ENCODE results near the gene ANK3. TPM values are rescaled to one million over a fixed set of nuclear protein-coding genes. Genes with fewer than 3 reads are reported as not detected.

The ANK3 gene
- total RNA-seq, 1 experiment from 2014 or later: 15.3 TPM

DNA sequence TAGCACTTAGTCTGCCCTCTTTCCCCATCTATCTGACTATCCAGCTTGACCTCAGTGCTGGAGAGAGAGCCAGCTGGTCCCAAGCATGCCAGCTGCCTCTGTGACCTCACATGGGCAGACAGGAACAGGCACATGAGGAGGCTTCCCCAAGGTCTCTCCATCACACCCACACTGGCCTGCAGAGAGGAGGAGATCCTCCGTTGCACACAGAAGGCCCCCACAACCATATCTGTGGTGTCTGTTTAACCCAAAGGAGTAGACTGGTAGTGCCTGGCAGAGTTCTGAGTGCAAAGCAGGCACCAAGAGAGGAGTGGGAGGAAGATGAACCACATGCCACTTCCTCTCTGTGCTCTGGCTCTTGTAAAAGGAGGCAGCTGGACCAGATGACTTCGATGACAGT lies 4.8 kb upstream of the ANK3 start:
- Histone ChIP-seq H3K4me2 (ENCODE audit: low read length) (no peak overlapping the region), H3K4me3 (replicated peaks in 1 of 2; ENCODE audit: low read depth in 1 of 2, low read length in 2 of 2) (no peak overlapping the region), H3K27me3 (ENCODE audit: insufficient read depth, low read length) (no peaks in the 10 kb centered on the region), H3K36me3 (ENCODE audit: control insufficient read depth in 1 of 2, insufficient read depth in 2 of 2, low read length in 2 of 2) (no peaks in the 10 kb centered on the region), H3K9ac (ENCODE audit: low read length) (no peak overlapping the region), H3K4me1 (ENCODE audit: control insufficient read depth in 1 of 2, insufficient read depth in 2 of 2, low read length in 2 of 2) (no peaks in the 10 kb centered on the region), H3K9me3 (ENCODE audit: control insufficient read depth in 1 of 2, insufficient read depth in 1 of 2, low read depth in 1 of 2, low read length in 2 of 2) (no peaks in the 10 kb centered on the region), H3K79me2 (ENCODE audit: insufficient read depth, low read length) (no peaks in the 10 kb centered on the region), H3K27ac (ENCODE audit: low read depth, low read length) (no peak overlapping the region), H4K20me1 (ENCODE audit: insufficient read depth) (no peaks in the 10 kb centered on the region), H2AFZ (ENCODE audit: low read depth, low read length, poor library complexity, severe bottlenecking) (no peak overlapping the region), H3K9me2 (ENCODE audit: insufficient read depth) (no peaks in the 10 kb centered on the region)
- ATAC-seq: no peak
- no TSS peak for BruUV-seq (replicated peaks)
- TF ChIP-seq, protein P1, sequence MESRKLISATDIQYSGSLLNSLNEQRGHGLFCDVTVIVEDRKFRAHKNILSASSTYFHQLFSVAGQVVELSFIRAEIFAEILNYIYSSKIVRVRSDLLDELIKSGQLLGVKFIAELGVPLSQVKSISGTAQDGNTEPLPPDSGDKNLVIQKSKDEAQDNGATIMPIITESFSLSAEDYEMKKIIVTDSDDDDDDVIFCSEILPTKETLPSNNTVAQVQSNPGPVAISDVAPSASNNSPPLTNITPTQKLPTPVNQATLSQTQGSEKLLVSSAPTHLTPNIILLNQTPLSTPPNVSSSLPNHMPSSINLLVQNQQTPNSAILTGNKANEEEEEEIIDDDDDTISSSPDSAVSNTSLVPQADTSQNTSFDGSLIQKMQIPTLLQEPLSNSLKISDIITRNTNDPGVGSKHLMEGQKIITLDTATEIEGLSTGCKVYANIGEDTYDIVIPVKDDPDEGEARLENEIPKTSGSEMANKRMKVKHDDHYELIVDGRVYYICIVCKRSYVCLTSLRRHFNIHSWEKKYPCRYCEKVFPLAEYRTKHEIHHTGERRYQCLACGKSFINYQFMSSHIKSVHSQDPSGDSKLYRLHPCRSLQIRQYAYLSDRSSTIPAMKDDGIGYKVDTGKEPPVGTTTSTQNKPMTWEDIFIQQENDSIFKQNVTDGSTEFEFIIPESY (IDR thresholded peaks at IDR 0.05; ENCODE audit: extremely low read depth, insufficient replicate concordance, low read length): no peak
- TF ChIP-seq JUND (IDR thresholded peaks at IDR 0.05) (no peak), POLR2A (IDR thresholded peaks at IDR 0.05; ENCODE audit: borderline replicate concordance, extremely low read depth, insufficient read depth, insufficient read length) (no peak), POLR2AphosphoS5 (IDR thresholded peaks at IDR 0.05; ENCODE audit: low read depth, low read length) (no peak), CBX3 (IDR thresholded peaks at IDR 0.05; ENCODE audit: low read depth) (no peak), SIN3A (IDR thresholded peaks at IDR 0.05; ENCODE audit: low read depth) (no peak), ELF1 (IDR thresholded peaks at IDR 0.05; ENCODE audit: borderline replicate concordance, low read depth) (no peak), ZNF274 (IDR thresholded peaks at IDR 0.05; ENCODE audit: low read depth, low read length) (no peak)
- TF ChIP-seq, protein P2, sequence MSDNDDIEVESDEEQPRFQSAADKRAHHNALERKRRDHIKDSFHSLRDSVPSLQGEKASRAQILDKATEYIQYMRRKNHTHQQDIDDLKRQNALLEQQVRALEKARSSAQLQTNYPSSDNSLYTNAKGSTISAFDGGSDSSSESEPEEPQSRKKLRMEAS (IDR thresholded peaks at IDR 0.05): no peak
- TF ChIP-seq, protein P3, sequence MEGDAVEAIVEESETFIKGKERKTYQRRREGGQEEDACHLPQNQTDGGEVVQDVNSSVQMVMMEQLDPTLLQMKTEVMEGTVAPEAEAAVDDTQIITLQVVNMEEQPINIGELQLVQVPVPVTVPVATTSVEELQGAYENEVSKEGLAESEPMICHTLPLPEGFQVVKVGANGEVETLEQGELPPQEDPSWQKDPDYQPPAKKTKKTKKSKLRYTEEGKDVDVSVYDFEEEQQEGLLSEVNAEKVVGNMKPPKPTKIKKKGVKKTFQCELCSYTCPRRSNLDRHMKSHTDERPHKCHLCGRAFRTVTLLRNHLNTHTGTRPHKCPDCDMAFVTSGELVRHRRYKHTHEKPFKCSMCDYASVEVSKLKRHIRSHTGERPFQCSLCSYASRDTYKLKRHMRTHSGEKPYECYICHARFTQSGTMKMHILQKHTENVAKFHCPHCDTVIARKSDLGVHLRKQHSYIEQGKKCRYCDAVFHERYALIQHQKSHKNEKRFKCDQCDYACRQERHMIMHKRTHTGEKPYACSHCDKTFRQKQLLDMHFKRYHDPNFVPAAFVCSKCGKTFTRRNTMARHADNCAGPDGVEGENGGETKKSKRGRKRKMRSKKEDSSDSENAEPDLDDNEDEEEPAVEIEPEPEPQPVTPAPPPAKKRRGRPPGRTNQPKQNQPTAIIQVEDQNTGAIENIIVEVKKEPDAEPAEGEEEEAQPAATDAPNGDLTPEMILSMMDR (IDR thresholded peaks at IDR 0.05 in 2 of 3, conservative IDR thresholded peaks at IDR 0.05 in 1 of 3; ENCODE audit: borderline replicate concordance in 1 of 3, insufficient read depth in 1 of 3, low read depth in 2 of 3, low read length in 2 of 3): no peak
- intact Hi-C loops (cut with micrococcal nuclease): no loop called here
- ChIA-PET CTCF (no interaction called here), RAD21 (ENCODE audit: low non-redundant PET in 1 of 2, low total read pairs in 2 of 2, uncharacterized antibody in 2 of 2, unreplicated experiment in 2 of 2) (no interaction called here), POLR2A (no interaction called here)
- DNase-seq (ENCODE audit: low read depth, low spot score): no peak
